HEK293T (cell line): ENCODE results near the gene BICC1.

Source experiments
- CTCF ChIA-PET: fragments of 350-600 bp; formaldehyde crosslinking; extraction: SDS; loops from one replicate; lab custom pipeline; 2021; ENCODE audit warnings: antibody characterized with exemption, inconsistent platforms; lab: Yijun Ruan, JAX
- POLR2A ChIA-PET: fragments of 350-600 bp; formaldehyde crosslinking; extraction: SDS; loops from one replicate; lab custom pipeline; 2020; ENCODE audit warnings: antibody characterized with exemption, inconsistent platforms; lab: Yijun Ruan, JAX
- DNase-seq: peaks from one replicate; pipeline ENCODE4 v3.0.0; 2012; ENCODE audit warnings: mixed read lengths; ENCODE audit errors: extremely low spot score
- ARNT ChIP-seq: fragments of 450-650 bp; IDR thresholded peaks from 2 replicates; pipeline ENCODE4 v1.6.1; 2017; ENCODE audit warnings: mild to moderate bottlenecking
- BHLHE40 ChIP-seq: fragments of 450-650 bp; IDR thresholded peaks from 2 replicates; pipeline ENCODE4 v1.6.1; 2016; ENCODE audit warnings: mild to moderate bottlenecking, moderate library complexity, borderline replicate concordance
- CTBP1 ChIP-seq: fragments of 450-650 bp; IDR thresholded peaks from 2 replicates; pipeline ENCODE4 v1.6.1; 2016; ENCODE audit warnings: borderline replicate concordance
- ELF4 ChIP-seq: fragments of 450-650 bp; IDR thresholded peaks from 2 replicates; pipeline ENCODE4 v1.6.1; 2017; ENCODE audit warnings: antibody characterized with exemption
- FOXA1 ChIP-seq: fragments of 450-650 bp; IDR thresholded peaks from 2 replicates; pipeline ENCODE4 v1.6.1; 2016; ENCODE audit warnings: mild to moderate bottlenecking
- FOXK2 ChIP-seq: fragments of 450-650 bp; IDR thresholded peaks from 2 replicates; pipeline ENCODE4 v1.6.1; 2016; ENCODE audit warnings: mild to moderate bottlenecking
- FOXM1 ChIP-seq: fragments of 450-650 bp; IDR thresholded peaks from 2 replicates; pipeline ENCODE4 v1.6.1; 2017; ENCODE audit warnings: mild to moderate bottlenecking, borderline replicate concordance
- HDGF ChIP-seq: fragments of 450-650 bp; IDR thresholded peaks from 2 replicates; pipeline ENCODE4 v1.6.1; 2017; ENCODE audit warnings: antibody characterized with exemption, borderline replicate concordance
- L3MBTL2 ChIP-seq: fragments of 450-650 bp; conservative IDR thresholded peaks from 2 replicates; pipeline ENCODE4 v1.6.1; 2016; ENCODE audit warnings: mild to moderate bottlenecking
- LEF1 ChIP-seq: fragments of 450-650 bp; IDR thresholded peaks from 2 replicates; pipeline ENCODE4 v1.6.1; 2017; ENCODE audit warnings: mild to moderate bottlenecking, borderline replicate concordance
- NFRKB ChIP-seq: fragments of 450-650 bp; IDR thresholded peaks from 2 replicates; pipeline ENCODE4 v1.6.1; 2016; ENCODE audit warnings: mild to moderate bottlenecking, moderate library complexity
- PKNOX1 ChIP-seq: fragments of 450-650 bp; IDR thresholded peaks from 2 replicates; pipeline ENCODE4 v1.6.1; 2016
- SP1 ChIP-seq: fragments of 450-650 bp; IDR thresholded peaks from 2 replicates; pipeline ENCODE4 v1.6.1; 2017
- SUZ12 ChIP-seq: fragments of 450-650 bp; IDR thresholded peaks from 2 replicates; pipeline ENCODE4 v1.6.1; 2016; ENCODE audit warnings: mild to moderate bottlenecking
- TARDBP ChIP-seq: fragments of 450-650 bp; IDR thresholded peaks from 2 replicates; pipeline ENCODE4 v1.6.1; 2016
- ZNF384 ChIP-seq: fragments of 450-650 bp; IDR thresholded peaks from 2 replicates; pipeline ENCODE4 v1.6.1; 2016

The BICC1 gene

GRCh38 chr10:58475322-58476277 is 37.1 kb upstream of the BICC1 start:
- ChIA-PET CTCF (no interaction called here), POLR2A (no interaction called here)
- TF ChIP-seq L3MBTL2, result no peak
- no peak for DNase-seq

- no peak for TF ChIP-seq TARDBP
- ChIA-PET POLR2A (no interaction called here), CTCF (interaction anchor here (0.8 kb wide), 1 partner anchor 63 kb away, joined by 3 read pairs; no protein-coding TSS in a partner anchor)
- no peak for DNase-seq
Observed at GRCh38 chr10:58477122-58477521, 35.5 kb upstream of the BICC1 start.

- DNase-seq, result no peak
- TF ChIP-seq HDGF (no peak), FOXK2 (no peak), SUZ12 (no peak), BHLHE40 (no peak), PKNOX1 (no peak), FOXA1 (no peak)
- POLR2A ChIA-PET, result no interaction called here
- CTCF ChIA-PET, result no interaction called here
Observed at GRCh38 chr10:58477902-58478301, 34.8 kb upstream of the BICC1 start.

GRCh38 chr10:58479045-58479444 is 33.6 kb upstream of the BICC1 start:
- no peak for DNase-seq
- TF ChIP-seq TARDBP (no peak), ZNF384 (no peak), HDGF (no peak), PKNOX1 (no peak), NFRKB (no peak), FOXM1 (no peak), SP1 (no peak), CTBP1 (no peak), ELF4 (no peak), SUZ12 (no peak), FOXK2 (no peak), FOXA1 (no peak), LEF1 (no peak), BHLHE40 (no peak), ARNT (no peak), L3MBTL2 (no peak)
- ChIA-PET POLR2A (no interaction called here), CTCF (no interaction called here)

GRCh38 chr10:58480321-58480720 is 32.4 kb upstream of the BICC1 start:
- ChIA-PET POLR2A (no interaction called here), CTCF (no interaction called here)
- TF ChIP-seq SUZ12 (no peak), NFRKB (no peak), FOXA1 (no peak), SP1 (no peak), CTBP1 (no peak)
- no peak for DNase-seq

- ChIA-PET POLR2A (no interaction called here), CTCF (no interaction called here)
- no peak for DNase-seq
- no peak for TF ChIP-seq PKNOX1
- no peak for TF ChIP-seq CTBP1
- no peak for TF ChIP-seq FOXA1
- no peak for TF ChIP-seq LEF1
- no peak for TF ChIP-seq HDGF
- no peak for TF ChIP-seq L3MBTL2
- no peak for TF ChIP-seq SP1
- TF ChIP-seq FOXK2, result no peak
- TF ChIP-seq ZNF384, result no peak
- no peak for TF ChIP-seq SUZ12
- TF ChIP-seq ARNT, result no peak
- no peak for TF ChIP-seq NFRKB
- no peak for TF ChIP-seq FOXM1
- TF ChIP-seq ELF4, result no peak
- no peak for TF ChIP-seq TARDBP
Observed at GRCh38 chr10:58481569-58482109, 31.0 kb upstream of the BICC1 start.

- POLR2A ChIA-PET, result no interaction called here
- CTCF ChIA-PET, result interaction anchor here (1.8 kb wide), 1 partner anchor 12 kb away, joined by 5 read pairs; no protein-coding TSS in a partner anchor
- DNase-seq, result no peak
- no peak for TF ChIP-seq BHLHE40
- TF ChIP-seq ARNT, result no peak
- TF ChIP-seq NFRKB, result no peak
- TF ChIP-seq L3MBTL2, result no peak
- TF ChIP-seq LEF1, result no peak
- no peak for TF ChIP-seq SP1
- no peak for TF ChIP-seq SUZ12
- TF ChIP-seq FOXM1, result no peak
- TF ChIP-seq PKNOX1, result no peak
- TF ChIP-seq CTBP1, result no peak
- no peak for TF ChIP-seq ZNF384
- TF ChIP-seq FOXA1, result no peak
- TF ChIP-seq TARDBP, result no peak
- TF ChIP-seq FOXK2, result no peak
- TF ChIP-seq HDGF, result no peak
- TF ChIP-seq ELF4, result no peak
Observed at GRCh38 chr10:58486821-58487220, 25.9 kb upstream of the BICC1 start.
